Measurements from ENCODE around the gene HK1.
"Not testable (repeated sequence)": the region's sequence is repeated elsewhere in the genome, so short reads cannot be mapped to it uniquely, and the experiment has no call there.

The HK1 gene

GRCh38 chr10:69329721-69330178 is 51.5 kb downstream of the HK1 start:
- DNase-seq, result no peak

GRCh38 chr10:69331161-69331560 is 52.9 kb downstream of the HK1 start:
- no peak for DNase-seq

GRCh38 chr10:69332278-69333010 is 54.1 kb downstream of the HK1 start:
- no peak for DNase-seq

GRCh38 chr10:69333205-69333604 is 54.9 kb downstream of the HK1 start:
- DNase-seq, result no peak

- not testable (repeated sequence) for DNase-seq
Observed at GRCh38 chr10:69333865-69334301, 55.6 kb downstream of the HK1 start.

GRCh38 chr10:69334302-69335062 is 56.2 kb downstream of the HK1 start:
- no peak for DNase-seq

- DNase-seq, result no peak
Observed at GRCh38 chr10:69335063-69335587, 56.8 kb downstream of the HK1 start.

- no peak for DNase-seq
Observed at GRCh38 chr10:69335613-69336012, 57.3 kb downstream of the HK1 start.

- no peak for DNase-seq
Observed at GRCh38 chr10:69336952-69337295, 58.6 kb downstream of the HK1 start.

GRCh38 chr10:69337296-69338132 is 59.2 kb downstream of the HK1 start:
- peak; percentile 54 for DNase-seq

- no peak for DNase-seq
Observed at GRCh38 chr10:69338133-69338456, 59.8 kb downstream of the HK1 start.

- DNase-seq, result no peak
Observed at GRCh38 chr10:69338547-69339450, 60.5 kb downstream of the HK1 start.

- no peak for DNase-seq
Observed at GRCh38 chr10:69340695-69341094, 62.4 kb downstream of the HK1 start.

- DNase-seq, result no peak
Observed at GRCh38 chr10:69343905-69344304, 65.6 kb downstream of the HK1 start.

- DNase-seq, result no peak
Observed at GRCh38 chr10:69344591-69345252, 66.4 kb downstream of the HK1 start.

GRCh38 chr10:69345402-69345801 is 67.1 kb downstream of the HK1 start:
- no peak for DNase-seq

GRCh38 chr10:69345890-69346474 is 67.7 kb downstream of the HK1 start:
- DNase-seq, result no peak

GRCh38 chr10:69346776-69347175 is 68.5 kb downstream of the HK1 start:
- no peak for DNase-seq

GRCh38 chr10:69348816-69349541 is 70.7 kb downstream of the HK1 start:
- DNase-seq, result peak; percentile 16

- no peak for DNase-seq
Observed at GRCh38 chr10:69349542-69349888, 71.2 kb downstream of the HK1 start.

GRCh38 chr10:69351589-69351988 is 73.3 kb downstream of the HK1 start:
- DNase-seq, result no peak
